Activated naive CD4-positive, alpha-beta T cell (primary cell): Measurements from ENCODE around the gene MAN2A1.
"Not testable (repeated sequence)": the region's sequence is repeated elsewhere in the genome, so short reads cannot be mapped to it uniquely, and the experiment has no call there.

Experiments used
- DNase-seq, 4 experiments: peaks; one replicate each; lab custom pipeline; 2025; lab: John Stamatoyannopoulos, UW

MAN2A1 gene

GRCh38 chr5:109756543-109757185 lies 66.9 kb downstream of the MAN2A1 start:
- no peak for DNase-seq

DNA sequence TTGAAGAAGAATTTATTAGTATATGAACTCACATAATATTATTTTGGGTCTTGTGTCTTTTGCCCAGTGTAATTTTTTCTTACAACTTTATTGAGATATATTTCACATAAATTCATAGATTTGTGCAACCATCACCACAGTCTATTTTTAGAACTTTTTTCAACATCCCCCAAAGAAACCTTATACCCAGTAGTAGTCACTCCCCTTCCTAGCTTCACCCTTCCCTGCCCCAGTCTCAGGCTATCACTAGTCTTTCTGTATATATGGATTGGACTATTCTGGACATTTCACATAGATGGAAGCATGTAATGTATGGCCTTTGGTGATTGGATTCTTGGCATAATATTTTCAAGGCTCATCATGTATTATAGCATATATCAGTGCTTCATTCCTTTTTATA lies 67.8 kb downstream of the MAN2A1 start:
- no peak for DNase-seq

DNA sequence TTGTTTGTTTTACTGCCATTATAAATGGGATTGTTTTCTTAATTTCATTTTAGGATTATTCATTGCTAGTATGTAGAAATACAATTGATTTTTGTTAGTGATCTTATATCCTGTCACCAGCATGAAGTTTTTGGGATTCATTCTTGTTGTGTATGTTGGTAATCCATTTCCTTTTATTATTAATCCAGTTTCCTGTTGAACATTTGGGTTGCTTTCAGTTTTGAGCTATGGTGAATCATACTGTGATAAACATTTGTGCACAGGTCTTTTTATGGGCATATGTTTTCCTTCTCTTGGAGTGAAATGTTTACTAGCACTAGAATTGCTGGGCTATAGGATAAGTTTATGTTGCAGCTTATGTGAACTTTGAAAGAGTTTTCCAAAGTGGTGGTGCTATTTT lies 69.6 kb downstream of the MAN2A1 start:
- no peak for DNase-seq

DNA sequence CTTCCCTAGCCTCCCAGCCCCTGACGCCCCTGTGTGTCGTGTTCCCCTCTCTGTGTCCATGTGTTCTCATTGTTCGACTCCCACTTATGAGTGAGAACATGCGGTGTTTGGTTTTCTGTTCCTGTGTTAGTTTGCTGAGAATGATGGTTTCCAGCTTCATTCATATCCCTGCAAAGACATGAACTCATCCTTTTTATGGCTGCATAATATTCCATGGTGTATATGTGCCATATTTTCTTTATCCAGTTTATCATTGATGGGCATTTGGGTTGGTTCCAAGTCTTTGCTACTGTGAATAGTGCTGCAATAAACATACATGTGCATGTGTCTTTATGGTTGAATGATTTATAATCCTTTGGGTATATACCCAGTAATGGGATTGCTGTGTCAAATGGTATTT lies 70.4 kb downstream of the MAN2A1 start:
- DNase-seq, result not testable (repeated sequence)

DNA sequence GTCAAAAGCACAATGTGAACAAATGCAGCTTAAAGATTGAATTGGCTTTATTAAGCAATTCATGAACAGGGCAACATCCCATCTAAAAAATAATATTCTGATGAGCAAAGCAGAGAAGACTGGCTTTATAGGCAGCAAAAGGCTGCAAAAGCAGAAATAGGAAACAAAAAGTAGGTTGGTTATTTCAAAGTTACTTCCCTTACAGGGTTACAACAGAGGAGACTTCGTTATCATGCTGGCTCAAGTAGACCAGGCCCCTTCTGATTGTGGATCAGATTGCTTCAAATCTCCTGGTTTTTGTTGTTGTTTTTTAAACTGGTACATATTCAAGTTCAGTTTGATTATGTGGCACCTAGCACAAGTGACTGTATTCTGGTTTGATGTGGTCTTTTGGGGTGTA lies 73.1 kb downstream of the MAN2A1 start:
- no peak for DNase-seq

DNA sequence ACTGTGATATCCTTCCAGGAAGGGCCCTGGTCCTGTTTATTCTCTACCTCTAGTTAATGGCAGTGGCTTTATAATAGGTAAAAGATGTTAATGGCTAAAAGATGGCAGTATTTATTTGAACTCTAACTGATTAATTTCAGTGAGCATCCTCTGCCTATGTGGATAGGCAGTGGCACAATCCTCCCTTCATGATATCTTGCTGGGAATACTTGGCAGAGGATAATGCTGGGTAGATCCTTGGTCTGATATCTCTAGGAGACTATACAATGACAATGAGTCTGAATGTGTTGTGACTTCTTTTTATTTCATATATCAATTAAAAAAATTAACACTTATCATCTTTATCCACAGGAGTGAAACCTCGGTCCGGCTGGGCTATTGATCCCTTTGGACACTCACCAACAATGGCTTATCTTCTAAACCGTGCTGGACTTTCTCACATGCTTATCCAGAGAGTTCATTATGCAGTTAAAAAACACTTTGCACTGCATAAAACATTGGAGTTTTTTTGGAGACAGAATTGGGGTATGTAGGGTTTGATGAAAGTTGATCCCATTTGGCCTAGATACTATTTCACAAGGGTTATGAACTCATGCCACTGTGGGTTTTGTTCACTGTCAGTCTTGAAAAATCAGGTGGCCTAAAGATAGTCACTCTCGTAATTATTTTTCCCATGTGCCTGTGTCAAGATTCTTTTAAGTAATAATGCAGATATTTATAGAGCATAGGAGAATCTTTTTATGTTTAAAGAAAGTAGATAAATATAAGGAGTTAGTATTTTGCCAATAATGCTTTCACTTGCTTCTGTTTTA lies 77.7 kb downstream of the MAN2A1 start:
- no peak for DNase-seq

DNA sequence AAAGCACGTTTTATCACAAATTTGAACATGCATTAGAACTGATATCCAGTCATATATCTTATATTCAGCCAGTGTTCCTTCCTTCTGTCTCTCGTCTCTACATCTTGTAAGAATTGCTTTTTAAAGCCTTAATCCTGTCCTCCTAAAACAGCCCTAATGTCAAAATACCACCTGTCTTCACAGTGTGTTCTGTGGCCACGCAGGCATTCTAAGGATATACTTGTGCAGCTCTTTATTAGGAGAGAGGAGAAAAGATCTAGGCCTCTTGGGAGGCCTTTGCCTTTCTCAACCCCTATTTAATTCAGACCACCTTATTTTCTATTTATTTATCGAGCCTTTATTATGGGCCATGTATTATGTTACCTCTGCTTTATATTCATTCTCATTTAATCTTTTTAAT lies 78.3 kb downstream of the MAN2A1 start:
- no peak for DNase-seq

DNA sequence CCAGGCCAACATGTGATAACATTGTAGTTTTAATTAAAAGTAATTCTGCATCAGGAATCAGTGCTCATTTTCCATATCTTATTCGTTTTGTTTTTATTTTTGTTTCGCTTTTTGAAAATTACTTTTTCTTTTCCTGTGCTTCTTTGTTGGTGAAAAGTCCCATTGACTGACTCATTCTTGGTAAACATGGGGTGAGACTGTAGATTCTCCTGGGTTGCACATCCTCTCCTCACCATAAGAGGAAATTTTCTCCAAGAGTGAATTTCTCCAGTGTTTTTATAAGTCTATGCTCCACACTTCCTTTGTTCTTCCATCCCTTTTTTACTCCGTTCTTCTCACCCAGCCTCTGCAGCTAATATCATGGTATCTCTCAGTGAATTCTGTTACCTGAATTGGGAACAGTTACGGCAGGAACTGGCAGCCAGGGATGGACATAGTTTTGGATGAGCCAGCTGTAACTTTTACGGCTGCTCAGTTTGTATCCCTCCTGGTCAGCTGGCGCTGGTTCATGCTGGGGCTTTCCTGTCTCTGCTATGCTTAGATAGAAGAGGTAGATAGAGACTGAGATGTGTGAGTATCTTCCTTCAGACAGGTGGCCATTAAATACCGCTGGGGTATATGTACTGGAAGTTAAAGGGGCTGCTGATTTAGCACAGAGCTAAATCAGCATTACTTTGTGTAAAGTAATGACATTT lies 80.0 kb downstream of the MAN2A1 start:
- no peak for DNase-seq

DNA sequence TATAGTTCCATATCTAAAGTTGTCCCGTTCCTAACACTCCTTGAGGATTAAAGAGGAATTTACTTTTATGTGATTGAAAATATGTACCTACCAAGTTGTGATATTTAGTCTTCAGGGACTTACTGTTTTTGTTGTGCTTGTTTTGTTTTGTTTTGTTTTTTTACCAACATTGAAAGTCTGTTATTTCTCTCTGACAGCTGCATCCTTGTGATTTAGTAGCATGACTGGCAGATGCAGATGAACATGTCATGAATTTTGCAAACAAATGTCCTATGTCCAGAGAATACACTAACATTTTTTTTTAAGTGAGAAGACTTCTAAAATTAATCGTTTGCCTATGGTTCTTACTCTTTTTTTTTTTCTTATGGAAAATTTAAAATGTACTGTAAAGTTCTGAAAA lies 85.4 kb downstream of the MAN2A1 start:
- no peak for DNase-seq

DNA sequence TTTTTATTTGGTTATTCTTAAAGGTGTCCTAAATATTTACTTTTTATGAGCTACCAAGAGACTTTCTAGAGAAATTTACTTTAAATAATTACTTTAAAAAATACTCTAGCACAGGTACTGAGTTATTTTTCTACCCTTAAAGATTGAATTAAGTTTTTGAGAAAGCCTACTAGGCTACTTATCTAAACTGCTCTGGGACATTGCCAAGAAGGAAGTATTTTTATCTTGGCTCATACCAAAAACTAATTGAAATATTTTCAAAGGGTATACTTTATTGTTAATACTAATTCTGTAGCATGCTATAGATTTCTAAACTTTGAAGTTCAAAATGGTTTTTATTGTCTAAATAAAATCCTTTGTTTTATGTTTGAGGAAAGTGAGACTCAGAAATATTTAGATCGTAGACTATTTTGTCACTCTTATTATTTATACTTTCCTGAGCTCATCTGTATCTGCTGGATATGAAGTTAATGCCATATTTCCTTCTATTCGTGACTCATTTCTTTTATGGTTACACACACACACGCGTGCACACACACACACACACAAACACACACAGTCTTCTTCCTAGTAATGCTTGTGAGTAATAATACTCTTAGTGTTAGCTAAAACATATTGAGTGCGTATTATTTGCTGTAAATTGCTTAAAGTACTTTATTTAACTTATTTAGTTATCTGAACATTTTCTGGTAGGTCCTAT lies 89.5 kb downstream of the MAN2A1 start:
- DNase-seq, result no peak

DNA sequence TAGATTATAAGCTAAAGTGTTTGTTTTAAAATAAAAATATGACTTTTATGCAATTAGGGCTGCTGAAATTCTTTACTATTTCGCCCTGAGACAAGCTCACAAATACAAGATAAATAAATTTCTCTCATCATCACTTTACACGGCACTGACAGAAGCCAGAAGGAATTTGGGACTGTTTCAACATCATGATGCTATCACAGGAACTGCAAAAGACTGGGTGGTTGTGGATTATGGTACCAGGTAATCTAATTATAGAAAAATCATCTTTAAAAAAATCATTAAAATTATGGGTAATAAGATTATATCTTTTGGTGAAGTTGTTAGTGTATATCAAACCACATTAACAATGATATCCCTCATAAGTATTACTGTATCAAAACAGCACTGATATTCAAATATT lies 95.0 kb downstream of the MAN2A1 start:
- DNase-seq, result no peak

DNA sequence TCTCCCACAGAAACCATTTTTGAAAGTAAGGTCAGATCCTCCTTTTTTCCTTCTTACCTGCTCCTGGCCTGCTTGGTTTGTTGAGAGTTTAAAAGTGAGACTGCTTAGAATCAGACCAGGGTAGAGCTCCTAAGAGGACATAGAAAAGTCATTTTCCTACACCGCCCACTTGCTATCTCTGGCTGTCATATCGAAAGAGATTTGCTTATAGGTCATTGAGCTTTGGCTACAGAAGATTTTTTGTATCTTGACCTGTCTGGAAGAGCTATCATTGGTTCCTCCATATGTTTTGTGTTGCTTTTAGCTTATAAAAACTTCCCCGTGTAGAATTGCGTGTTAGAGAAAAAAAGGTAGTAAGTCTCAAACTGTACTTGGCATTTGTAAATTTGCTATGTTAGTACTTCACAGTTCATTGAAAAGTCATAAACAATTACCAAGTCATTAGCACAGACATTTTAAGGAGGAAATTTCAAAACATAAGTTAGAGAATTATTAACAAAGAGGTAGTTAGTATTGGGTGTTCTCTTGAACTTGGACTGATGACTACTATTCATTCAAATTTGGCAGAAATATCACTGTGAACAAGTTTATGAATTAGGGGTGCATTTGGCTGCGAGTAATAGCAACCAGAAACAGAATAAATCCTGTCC lies 96.6 kb downstream of the MAN2A1 start:
- DNase-seq, result no peak

- DNase-seq, result no peak
Measured at GRCh38 chr5:109788596-109788995, 98.9 kb downstream of the MAN2A1 start.

- DNase-seq, result no peak
Measured at GRCh38 chr5:109792613-109793012, 102.9 kb downstream of the MAN2A1 start.

DNA sequence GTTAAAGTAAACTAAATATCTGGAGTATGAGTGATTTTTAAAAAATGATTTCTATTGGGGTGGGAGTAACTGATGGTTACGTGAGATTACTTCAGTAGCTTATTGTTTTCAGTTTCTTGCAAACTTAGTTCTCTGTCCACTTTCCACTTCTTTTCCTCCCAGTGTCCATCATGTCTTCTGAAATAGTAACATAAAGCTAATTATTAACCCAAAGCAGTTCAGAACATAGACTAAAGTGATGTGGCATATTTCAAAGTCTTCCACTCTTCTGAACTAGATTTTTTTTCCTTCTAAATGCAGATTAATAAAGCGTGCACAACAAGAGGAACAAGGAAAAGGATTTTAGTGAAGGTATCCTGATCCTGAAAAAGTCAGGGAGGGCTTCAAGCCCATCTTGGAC lies 114.1 kb downstream of the MAN2A1 start:
- no peak for DNase-seq

GRCh38 chr5:109805472-109805871 lies 115.7 kb downstream of the MAN2A1 start:
- no peak for DNase-seq

GRCh38 chr5:109805883-109806282 lies 116.2 kb downstream of the MAN2A1 start:
- DNase-seq, result no peak

GRCh38 chr5:109812698-109813097 lies 123.0 kb downstream of the MAN2A1 start:
- no peak for DNase-seq

DNA sequence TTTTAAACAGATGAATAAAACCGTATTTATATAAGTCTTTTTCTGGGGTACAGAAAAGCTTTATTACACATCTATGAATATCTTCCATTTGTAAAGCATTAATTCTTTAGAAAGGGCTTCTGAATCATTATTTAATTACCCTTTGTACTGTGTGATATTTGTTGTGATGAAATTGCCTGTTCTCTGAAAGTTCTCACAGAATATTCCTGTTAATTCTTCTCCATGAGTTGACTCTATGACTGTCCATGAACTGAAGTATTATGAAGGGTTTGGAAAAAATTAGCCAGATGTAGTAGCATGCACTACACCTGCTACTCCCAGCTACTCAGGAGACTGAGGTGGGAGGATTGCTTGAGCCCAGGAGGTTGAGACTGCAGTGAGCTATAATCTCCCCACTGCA lies 127.0 kb downstream of the MAN2A1 start:
- no peak for DNase-seq

DNA sequence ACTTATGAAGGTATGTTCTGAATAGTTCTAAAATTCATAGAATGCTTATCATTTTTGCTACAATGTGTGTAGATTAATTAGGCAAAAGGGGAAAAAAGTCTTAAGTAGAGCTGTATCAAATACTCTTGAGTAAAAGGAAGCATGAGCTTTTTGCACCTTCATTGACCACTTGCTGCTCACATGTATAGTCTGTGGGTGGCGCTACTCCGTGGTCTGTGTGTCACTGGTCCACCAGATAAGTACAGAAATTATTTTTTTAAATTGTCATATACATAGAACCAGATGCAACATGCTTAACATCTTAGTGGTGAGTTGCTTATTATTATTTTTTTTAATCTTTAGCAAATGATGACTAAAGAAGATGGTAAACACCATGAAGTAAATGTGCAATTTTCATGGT lies 130.2 kb downstream of the MAN2A1 start:
- DNase-seq, result no peak

DNA sequence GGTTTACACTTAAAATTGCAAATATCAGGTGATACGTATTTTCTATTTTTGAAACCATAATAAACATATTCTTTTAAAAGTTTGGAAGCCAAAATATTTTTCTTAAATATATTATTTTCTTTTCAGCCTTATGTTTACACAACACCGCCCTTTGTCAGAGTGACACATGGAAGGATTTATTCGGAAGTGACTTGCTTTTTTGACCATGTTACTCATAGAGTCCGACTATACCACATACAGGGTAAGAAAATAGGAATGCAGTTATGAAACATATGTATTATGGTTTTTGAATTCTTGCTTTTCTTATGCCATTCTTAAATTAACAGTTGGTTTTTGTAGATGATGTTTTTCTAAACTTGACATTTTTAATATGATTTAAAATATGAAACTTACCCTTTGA lies 133.9 kb downstream of the MAN2A1 start:
- no peak for DNase-seq

GRCh38 chr5:109825450-109825849 lies 135.7 kb downstream of the MAN2A1 start:
- no peak for DNase-seq
